Testis (tissue), 3 donors: ENCODE data around the gene EYA2. TPM values are rescaled to one million over a fixed set of nuclear protein-coding genes. Genes with fewer than 3 reads are reported as not detected.

Experiments used
- DNase-seq: peaks from one replicate; pipeline ENCODE4 v3.0.0-alpha.2; 2019
- H3K27ac ChIP-seq, 2 donors: fragments of 200-600 bp; sonication (generic); one replicate each; pipeline ENCODE4 v1.5.1; 2019
- H3K27me3 ChIP-seq: fragments of 200-600 bp; sonication (generic); one replicate; pipeline ENCODE4 v1.5.1; 2019
- H3K36me3 ChIP-seq: fragments of 200-600 bp; sonication (generic); one replicate; pipeline ENCODE4 v1.5.1; 2017; ENCODE audit warnings: low read depth; ENCODE audit errors: missing control alignments
- H3K4me1 ChIP-seq: fragments of 200-600 bp; sonication (generic); one replicate; pipeline ENCODE4 v1.5.1; 2019
- H3K4me3 ChIP-seq, 2 donors: fragments of 200-600 bp; sonication (generic); one replicate each; pipeline ENCODE4 v1.5.1; 2017 to 2019
- H3K9me3 ChIP-seq: fragments of 200-600 bp; sonication (generic); one replicate; pipeline ENCODE4 v1.5.1; 2017
- POLR2A ChIP-seq: fragments of 450-650 bp; IDR thresholded peaks from one replicate; pipeline ENCODE4 v1.6.1; 2017; ENCODE audit warnings: antibody characterized with exemption, mild to moderate bottlenecking, moderate library complexity
- whole genome bisulfite sequencing, 2 donors: methylation state at CpG; one replicate each; pipeline ENCODE4 v1.1.5; 2018; 5-methylcytosine and 5-hydroxymethylcytosine counted together
- intact Hi-C: fragments of 100-400 bp; cut with DNase I; formaldehyde crosslinking; loops from one replicate; pipeline ENCODE4 v1.15.1; 2023; ENCODE audit warnings: low total_unique reads
- polyA plus RNA-seq: library from polyadenylated mRNA; stranded (reverse); fragments of 350-450 nt; fragmentation: Illumina TruSeq; extraction: RNeasy Lipid Tissue Mini Kit (QIAGEN cat#74804); gene quantifications from one replicate; pipeline ENCODE4 v1.2.3, GENCODE V29; 2014; ENCODE audit warnings: low read depth, low replicate concordance; ENCODE audit not compliant: insufficient read depth
- total RNA-seq, 2 donors: library from RNA; depleted of rRNA; stranded (reverse); fragments of >200 nt; gene quantifications; one replicate each; pipeline ENCODE4 v1.2.3, GENCODE V29; 2016
- TF ChIP-seq, protein P1 (sequence below), 3 experiments: fragments of 450-650 bp in 2 of 3; fragments of 200-600 bp in 1 of 3; sonication (generic) in 1 of 3; IDR thresholded peaks; one replicate each; pipeline ENCODE4 v1.5.1; 2016 to 2019; ENCODE audit warnings: antibody characterized with exemption in 3 of 3, mild to moderate bottlenecking in 2 of 3, moderate library complexity in 1 of 3

The EYA2 gene
- total and polyA plus RNA-seq, 3 donors from 2014 or later: 14.6 to 17.2 (median 16.2) TPM

DNA sequence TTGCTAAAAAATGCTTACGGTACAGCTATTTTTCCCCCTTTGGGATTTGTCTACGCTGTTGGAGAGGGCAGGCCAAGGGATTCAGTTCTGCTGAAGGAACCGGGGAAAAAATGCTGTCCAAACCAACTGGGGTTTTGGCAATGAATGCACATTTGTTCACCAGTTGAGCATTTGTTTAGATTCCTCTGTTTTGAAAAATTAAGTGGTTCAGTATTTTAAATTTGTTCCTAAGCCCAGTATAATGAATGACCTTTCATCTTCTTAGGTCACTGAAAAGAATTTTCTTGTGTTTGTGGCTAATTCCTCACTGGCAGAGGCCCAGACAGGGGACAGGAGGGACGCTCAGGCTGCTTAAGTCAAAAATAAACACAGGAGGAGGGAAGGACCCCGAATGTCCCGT lies 10.8 kb upstream of the EYA2 start:
- 38 to 53% methylated on average over 6 of the region's 6 CpGs for WGBS, 2 donors
- Histone ChIP-seq H3K9me3 (no peaks in the 10 kb centered on the region), H3K27ac (peak overlapping the region in 1 of 2 donors; percentile 45), H3K36me3 (no peaks in the 10 kb centered on the region), H3K4me1 (no peaks in the 10 kb centered on the region), H3K4me3 (no peak overlapping the region), H3K27me3 (no peaks in the 10 kb centered on the region)
- intact Hi-C loops: no loop called here
- DNase-seq: no peak
- TF ChIP-seq, protein P1, sequence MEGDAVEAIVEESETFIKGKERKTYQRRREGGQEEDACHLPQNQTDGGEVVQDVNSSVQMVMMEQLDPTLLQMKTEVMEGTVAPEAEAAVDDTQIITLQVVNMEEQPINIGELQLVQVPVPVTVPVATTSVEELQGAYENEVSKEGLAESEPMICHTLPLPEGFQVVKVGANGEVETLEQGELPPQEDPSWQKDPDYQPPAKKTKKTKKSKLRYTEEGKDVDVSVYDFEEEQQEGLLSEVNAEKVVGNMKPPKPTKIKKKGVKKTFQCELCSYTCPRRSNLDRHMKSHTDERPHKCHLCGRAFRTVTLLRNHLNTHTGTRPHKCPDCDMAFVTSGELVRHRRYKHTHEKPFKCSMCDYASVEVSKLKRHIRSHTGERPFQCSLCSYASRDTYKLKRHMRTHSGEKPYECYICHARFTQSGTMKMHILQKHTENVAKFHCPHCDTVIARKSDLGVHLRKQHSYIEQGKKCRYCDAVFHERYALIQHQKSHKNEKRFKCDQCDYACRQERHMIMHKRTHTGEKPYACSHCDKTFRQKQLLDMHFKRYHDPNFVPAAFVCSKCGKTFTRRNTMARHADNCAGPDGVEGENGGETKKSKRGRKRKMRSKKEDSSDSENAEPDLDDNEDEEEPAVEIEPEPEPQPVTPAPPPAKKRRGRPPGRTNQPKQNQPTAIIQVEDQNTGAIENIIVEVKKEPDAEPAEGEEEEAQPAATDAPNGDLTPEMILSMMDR (IDR thresholded peaks at IDR 0.05): no peak
- no peak for TF ChIP-seq POLR2A

DNA sequence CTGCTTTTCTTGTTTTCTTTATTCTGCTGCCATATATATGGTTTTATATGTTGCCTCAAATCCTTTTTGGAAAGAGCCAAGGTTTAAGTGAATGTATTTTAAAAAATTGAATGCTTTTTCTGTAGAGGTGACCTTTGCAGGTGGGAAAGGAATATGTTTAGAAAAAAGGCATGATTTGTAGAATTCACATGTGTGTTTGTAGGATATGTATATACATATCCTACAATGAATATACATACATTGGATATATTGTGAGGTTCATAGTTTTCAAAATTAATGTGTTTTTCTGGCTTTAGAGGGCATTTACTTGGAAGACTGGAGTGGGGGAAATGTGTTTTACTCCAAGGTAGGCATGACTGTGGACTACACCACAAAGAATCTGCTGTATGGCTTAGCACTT lies 4.0 kb upstream of the EYA2 start:
- intact Hi-C loops: no loop called here
- Histone ChIP-seq H3K27me3 (no peaks in the 10 kb centered on the region), H3K4me1 (peaks cover 2% of the 10 kb centered on the region), H3K36me3 (no peaks in the 10 kb centered on the region), H3K9me3 (no peaks in the 10 kb centered on the region), H3K4me3 (no peak overlapping the region), H3K27ac (no peak overlapping the region)
- TF ChIP-seq POLR2A: no peak
- TF ChIP-seq, protein P1 (IDR thresholded peaks at IDR 0.05): no peak
- no peak for DNase-seq

DNA sequence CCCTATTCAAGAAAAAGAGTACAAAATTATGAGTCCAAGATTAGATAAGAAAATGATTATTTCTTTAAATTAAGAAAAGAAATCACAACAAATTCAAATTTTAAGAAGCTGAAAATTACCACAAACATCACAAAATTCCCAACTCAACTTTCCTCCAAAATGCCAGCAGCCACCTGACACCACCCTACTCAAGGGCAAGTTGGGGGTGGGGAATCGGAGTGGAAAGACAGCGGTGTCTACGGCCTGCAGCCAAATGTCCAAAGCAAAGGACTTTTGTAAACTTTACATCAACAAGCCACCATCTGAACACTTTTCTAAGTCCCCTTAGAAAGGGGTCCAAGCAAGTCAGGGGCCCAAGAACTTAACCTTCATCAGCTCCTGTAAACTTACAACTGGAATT lies 1.6 kb upstream of the EYA2 start:
- TF ChIP-seq, protein P1 (IDR thresholded peaks at IDR 0.05): no peak
- no peak for TF ChIP-seq POLR2A
- Histone ChIP-seq H3K27ac (no peak overlapping the region), H3K36me3 (no peaks in the 10 kb centered on the region), H3K4me1 (peaks cover 10% of the 10 kb centered on the region), H3K27me3 (no peaks in the 10 kb centered on the region), H3K9me3 (no peaks in the 10 kb centered on the region), H3K4me3 (no peak overlapping the region)
- intact Hi-C loops: no loop called here
- 60 to 75% methylated on average over 3 of the region's 3 CpGs for WGBS, 2 donors
- no peak for DNase-seq

DNA sequence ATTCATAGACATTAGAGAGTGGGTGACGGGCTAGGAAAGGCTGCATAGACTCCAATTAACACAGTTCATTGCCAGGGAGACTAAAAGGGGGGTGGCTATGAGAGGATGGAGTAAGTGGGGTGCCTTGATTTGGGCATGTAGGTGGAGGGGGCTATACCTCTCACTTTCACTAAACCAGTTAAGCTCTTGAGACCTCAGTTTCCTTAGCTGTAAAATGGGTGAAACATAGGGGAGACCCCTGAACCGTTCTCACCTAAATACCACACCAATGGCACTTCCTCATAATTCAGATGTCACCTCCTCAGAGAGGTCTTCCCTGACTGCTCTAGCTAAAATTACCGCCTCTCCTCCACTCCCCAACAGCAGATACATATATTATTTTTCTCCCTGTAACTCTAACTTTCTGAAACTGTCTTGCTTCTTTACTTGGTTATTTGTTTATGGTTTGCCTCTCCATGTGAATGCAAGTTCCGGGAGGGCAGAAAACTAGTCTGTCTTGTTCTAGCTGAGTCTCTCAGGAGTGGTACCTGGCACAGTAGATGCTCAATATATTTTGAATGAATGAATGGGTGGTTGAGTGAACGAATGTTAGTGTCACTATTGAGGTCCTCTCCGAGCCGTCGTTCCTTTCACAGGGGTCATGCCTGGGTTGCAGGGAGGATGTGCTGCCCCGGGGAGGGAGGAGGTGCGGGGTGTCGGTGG lies 615 bp upstream of the EYA2 start:
- intact Hi-C loops: no loop called here

More for the DNA sequence above, 615 bp upstream of the EYA2 start:
- Histone ChIP-seq H3K27ac (peak overlapping the region in 1 of 2 donors; percentile 48), H3K4me3 (peak overlapping the region; percentile 58 to 69), H3K27me3 (no peaks in the 10 kb centered on the region), H3K9me3 (no peaks in the 10 kb centered on the region), H3K36me3 (no peaks in the 10 kb centered on the region), H3K4me1 (peaks cover 10% of the 10 kb centered on the region)
- WGBS, 2 donors: 23 to 24% methylated on average over 9 to 11 of the region's 11 CpGs
- no peak for TF ChIP-seq POLR2A
- TF ChIP-seq, protein P1 (IDR thresholded peaks at IDR 0.05): no peak
- DNase-seq: no peak
